Measurements from ENCODE around the gene SLIT3. TPM values are rescaled to one million over a fixed set of nuclear protein-coding genes. Genes with fewer than 3 reads are reported as not detected.
"Not testable (repeated sequence)": the region's sequence is repeated elsewhere in the genome, so short reads cannot be mapped to it uniquely, and the experiment has no call there.

Gene SLIT3
- total RNA-seq, 1 donor from 2014 or later: 5.0 TPM

- Histone ChIP-seq H3K27me3 (ENCODE audit: control insufficient read depth, insufficient read depth, low read length) (no peaks in the 10 kb centered on the region), H3K36me3 (ENCODE audit: control insufficient read depth, insufficient read depth, low read length) (no peaks in the 10 kb centered on the region), H3K4me3 (ENCODE audit: low read depth, low read length) (no peak overlapping the region)
- TF ChIP-seq CTCF (IDR thresholded peaks at IDR 0.05; ENCODE audit: insufficient read depth, low read length, poor library complexity, severe bottlenecking): no peak
- no peak for DNase-seq (ENCODE audit: low read depth)
These were observed 652.4 kb downstream of the SLIT3 start for GRCh38 chr5:168648576-168648975.

GRCh38 chr5:168648016-168648415, 652.9 kb downstream of the SLIT3 start:
- Histone ChIP-seq H3K4me3 (ENCODE audit: low read depth, low read length) (no peak overlapping the region), H3K27me3 (ENCODE audit: control insufficient read depth, insufficient read depth, low read length) (no peaks in the 10 kb centered on the region), H3K36me3 (ENCODE audit: control insufficient read depth, insufficient read depth, low read length) (no peaks in the 10 kb centered on the region)
- TF ChIP-seq CTCF (IDR thresholded peaks at IDR 0.05; ENCODE audit: insufficient read depth, low read length, poor library complexity, severe bottlenecking): no peak
- DNase-seq (ENCODE audit: low read depth): no peak

- H3K36me3 ChIP-seq (ENCODE audit: control insufficient read depth, insufficient read depth, low read length): no peaks in the 10 kb centered on the region
- no peak overlapping the region for H3K4me3 ChIP-seq (ENCODE audit: low read depth, low read length)
- peak; percentile 18 for DNase-seq (ENCODE audit: low read depth)
- no peaks in the 10 kb centered on the region for H3K27me3 ChIP-seq (ENCODE audit: control insufficient read depth, insufficient read depth, low read length)
- no peak for TF ChIP-seq CTCF (IDR thresholded peaks at IDR 0.05; ENCODE audit: insufficient read depth, low read length, poor library complexity, severe bottlenecking)
These were observed 653.9 kb downstream of the SLIT3 start for GRCh38 chr5:168647083-168647482.

GRCh38 chr5:168646335-168646734, 654.6 kb downstream of the SLIT3 start:
- no peak for DNase-seq (ENCODE audit: low read depth)
- no peaks in the 10 kb centered on the region for H3K36me3 ChIP-seq (ENCODE audit: control insufficient read depth, insufficient read depth, low read length)

GRCh38 chr5:168645195-168645594, 655.7 kb downstream of the SLIT3 start:
- TF ChIP-seq CTCF (IDR thresholded peaks at IDR 0.05; ENCODE audit: insufficient read depth, low read length, poor library complexity, severe bottlenecking): no peak
- no peak for DNase-seq (ENCODE audit: low read depth)

More at GRCh38 chr5:168646335-168646734, 654.6 kb downstream of the SLIT3 start:
- TF ChIP-seq CTCF (IDR thresholded peaks at IDR 0.05; ENCODE audit: insufficient read depth, low read length, poor library complexity, severe bottlenecking): no peak
- Histone ChIP-seq H3K27me3 (ENCODE audit: control insufficient read depth, insufficient read depth, low read length) (no peaks in the 10 kb centered on the region), H3K4me3 (ENCODE audit: low read depth, low read length) (no peak overlapping the region)

GRCh38 chr5:168642019-168642418, 658.9 kb downstream of the SLIT3 start:
- no peak for DNase-seq (ENCODE audit: low read depth)
- no peak for TF ChIP-seq CTCF (IDR thresholded peaks at IDR 0.05; ENCODE audit: insufficient read depth, low read length, poor library complexity, severe bottlenecking)
- Histone ChIP-seq H3K4me3 (ENCODE audit: low read depth, low read length) (no peak overlapping the region), H3K27me3 (ENCODE audit: control insufficient read depth, insufficient read depth, low read length) (no peaks in the 10 kb centered on the region), H3K36me3 (ENCODE audit: control insufficient read depth, insufficient read depth, low read length) (no peaks in the 10 kb centered on the region)

More at GRCh38 chr5:168645195-168645594, 655.7 kb downstream of the SLIT3 start:
- Histone ChIP-seq H3K4me3 (ENCODE audit: low read depth, low read length) (no peak overlapping the region), H3K36me3 (ENCODE audit: control insufficient read depth, insufficient read depth, low read length) (no peaks in the 10 kb centered on the region), H3K27me3 (ENCODE audit: control insufficient read depth, insufficient read depth, low read length) (no peaks in the 10 kb centered on the region)

GRCh38 chr5:168638846-168639245, 662.1 kb downstream of the SLIT3 start:
- not testable (repeated sequence) for H3K27me3 ChIP-seq (ENCODE audit: control insufficient read depth, insufficient read depth, low read length); H3K4me3 ChIP-seq (ENCODE audit: low read depth, low read length); DNase-seq (ENCODE audit: low read depth); H3K36me3 ChIP-seq (ENCODE audit: control insufficient read depth, insufficient read depth, low read length)
